Effector CD8-positive, alpha-beta T cell (primary cell): ENCODE results near the gene SNX8.
"Not testable (repeated sequence)": the region's sequence is repeated elsewhere in the genome, so short reads cannot be mapped to it uniquely, and the experiment has no call there.

Experiments
- DNase-seq: peaks from one replicate; lab custom pipeline; 2025; lab: John Stamatoyannopoulos, UW

The SNX8 gene

GRCh38 chr7:2289621-2290020, 24.6 kb downstream of the SNX8 start:
- DNase-seq: no peak

- DNase-seq: no peak
These were observed 25.1 kb downstream of the SNX8 start for GRCh38 chr7:2289111-2289586.

DNA sequence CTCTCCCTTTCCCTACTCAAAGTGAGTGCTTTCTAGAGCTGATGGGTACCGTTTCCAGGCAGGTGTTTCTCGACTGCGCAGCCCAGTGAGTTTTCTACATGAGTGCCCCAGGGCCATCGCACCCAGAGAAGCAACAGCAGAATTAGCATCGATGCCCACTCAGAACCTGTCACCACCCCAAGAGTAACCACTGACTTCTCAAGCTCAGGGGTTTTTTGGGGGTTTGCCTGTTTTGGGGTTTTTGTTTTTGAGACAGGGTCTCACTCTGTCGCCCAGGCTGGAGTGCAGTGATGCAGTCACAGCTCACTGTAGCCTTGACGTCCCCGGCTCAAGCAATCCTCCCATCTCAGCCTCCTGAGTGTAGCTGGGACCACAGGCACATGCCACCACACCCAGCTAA, 25.7 kb downstream of the SNX8 start:
- no peak for DNase-seq

DNA sequence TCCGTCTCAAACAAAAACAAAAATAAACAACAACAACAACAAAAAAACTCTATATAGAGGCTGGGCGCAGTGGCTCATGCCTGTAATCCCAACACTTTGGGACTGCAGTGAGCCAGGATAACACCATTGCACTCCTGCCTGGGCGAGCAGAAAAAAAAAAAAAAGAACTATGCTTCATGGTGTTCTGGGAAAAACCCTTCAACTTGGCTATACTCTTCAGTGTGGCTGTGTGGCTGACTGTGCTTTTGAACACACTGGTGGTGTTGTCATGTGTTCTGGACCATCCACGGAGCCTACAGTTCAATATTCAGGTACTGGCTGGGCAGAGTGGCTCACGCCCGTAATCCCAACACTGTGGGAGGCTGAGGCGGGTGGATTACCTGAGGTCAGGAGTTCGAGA, 26.5 kb downstream of the SNX8 start:
- DNase-seq: no peak

- no peak for DNase-seq
These were observed 31.2 kb downstream of the SNX8 start for GRCh38 chr7:2283074-2283473.

DNA sequence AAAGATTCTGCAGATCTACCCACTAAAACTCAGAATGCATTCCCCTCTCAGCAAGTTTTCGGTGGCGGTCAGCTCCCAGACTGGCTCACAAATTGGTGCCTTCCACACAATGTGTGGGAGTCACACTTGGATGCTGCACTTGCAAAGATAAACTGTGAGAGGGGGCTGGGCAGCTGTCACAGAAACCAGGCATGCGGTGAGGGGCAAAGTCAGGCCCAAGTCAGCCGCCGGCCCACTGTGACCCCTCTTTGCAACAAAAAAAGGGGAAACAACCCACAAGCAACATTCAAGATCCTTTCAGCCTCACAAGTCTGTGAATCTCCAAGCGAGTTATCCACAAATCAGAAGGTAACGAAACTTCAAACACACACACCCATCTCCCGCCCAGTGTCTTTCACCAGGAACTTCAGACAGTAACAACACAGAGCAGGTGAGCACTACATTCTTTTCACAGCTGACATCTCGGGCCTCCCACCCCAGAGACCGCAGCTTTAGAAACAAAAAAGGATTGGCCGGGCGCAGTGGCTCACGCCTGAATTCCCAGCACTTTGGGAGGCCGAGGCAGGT, 32.0 kb downstream of the SNX8 start:
- no peak for DNase-seq

DNA sequence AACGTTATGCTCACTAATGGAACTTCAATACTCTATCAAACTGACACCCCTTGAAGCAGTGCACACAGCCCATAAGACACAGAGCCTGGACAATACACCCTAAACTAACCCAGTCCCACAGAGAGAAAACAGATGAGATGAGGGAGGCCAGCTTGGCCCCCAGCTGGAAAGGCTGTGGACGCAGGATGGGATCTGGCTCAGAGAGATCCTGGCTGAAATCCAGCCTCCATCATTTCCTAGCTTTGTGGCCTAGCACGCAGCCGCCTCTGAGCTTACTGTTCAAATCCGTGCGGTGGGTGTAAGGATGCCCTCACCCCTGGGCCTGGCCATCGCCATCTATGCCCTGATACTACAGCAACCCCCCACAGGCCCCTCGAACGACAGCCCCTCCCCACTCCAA, 32.7 kb downstream of the SNX8 start:
- no peak for DNase-seq

DNA sequence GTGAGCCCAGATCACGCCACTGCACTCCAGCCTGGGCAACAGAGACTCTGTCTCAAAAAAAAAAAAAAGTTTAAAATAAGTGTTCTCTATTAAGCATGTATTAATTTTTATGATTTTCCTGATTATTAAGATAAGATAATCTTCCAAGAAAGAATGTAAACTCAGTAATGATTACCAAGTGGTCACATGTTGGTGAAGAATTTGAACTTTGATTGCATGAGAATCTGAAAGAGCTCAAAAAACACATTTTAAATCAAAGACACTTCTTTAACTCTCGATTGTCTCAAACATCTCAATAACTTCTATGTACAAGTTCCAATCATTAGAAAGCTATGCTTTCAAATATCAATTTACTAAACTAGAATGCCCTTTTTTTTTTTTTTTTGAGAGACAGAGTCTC, 33.8 kb downstream of the SNX8 start:
- DNase-seq: no peak

DNA sequence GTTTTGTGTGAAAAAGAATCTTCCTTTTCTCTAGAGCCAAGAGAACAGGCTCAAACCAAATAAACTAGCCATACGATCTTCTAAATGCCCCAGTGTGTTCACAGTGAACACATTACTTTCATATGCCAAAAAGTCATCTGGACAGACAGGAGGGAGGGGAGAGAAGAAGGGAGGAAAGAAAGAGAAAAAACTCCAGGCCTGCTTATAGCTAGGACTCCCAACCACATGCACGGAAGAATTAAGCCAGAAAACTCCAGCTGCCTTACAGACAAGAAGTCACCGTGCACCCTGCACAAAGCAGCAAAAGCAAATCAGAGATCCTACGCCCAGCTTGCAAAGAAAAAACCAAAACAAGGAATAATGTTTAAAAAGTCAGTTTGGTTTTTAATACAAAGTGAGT, 34.3 kb downstream of the SNX8 start:
- no peak for DNase-seq

GRCh38 chr7:2278026-2278425, 36.2 kb downstream of the SNX8 start:
- no peak for DNase-seq

DNA sequence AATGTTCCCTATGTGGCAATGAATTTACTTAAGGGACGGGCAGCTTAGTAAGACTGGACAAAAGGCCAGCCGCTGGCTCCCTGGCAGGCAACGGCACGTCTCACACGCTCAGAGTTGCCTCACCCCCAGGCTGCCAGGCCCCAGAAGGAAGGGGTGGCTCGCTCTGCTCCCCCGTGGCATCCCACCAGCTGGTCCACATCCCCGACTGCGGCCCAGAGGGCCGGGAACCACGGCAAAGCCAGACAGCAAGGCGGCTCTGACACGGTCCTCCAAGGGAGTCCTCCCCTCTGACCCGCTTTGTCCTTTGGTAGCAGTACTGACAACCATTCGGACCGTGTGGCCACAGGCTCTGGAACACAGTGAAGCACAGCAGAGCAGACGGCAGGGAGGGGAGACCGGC, 38.1 kb downstream of the SNX8 start:
- DNase-seq: no peak

- no peak for DNase-seq
These were observed 39.1 kb downstream of the SNX8 start for GRCh38 chr7:2275101-2275500.

GRCh38 chr7:2274666-2275065, 39.6 kb downstream of the SNX8 start:
- DNase-seq: no peak

GRCh38 chr7:2273866-2274265, 40.4 kb downstream of the SNX8 start:
- no peak for DNase-seq

DNA sequence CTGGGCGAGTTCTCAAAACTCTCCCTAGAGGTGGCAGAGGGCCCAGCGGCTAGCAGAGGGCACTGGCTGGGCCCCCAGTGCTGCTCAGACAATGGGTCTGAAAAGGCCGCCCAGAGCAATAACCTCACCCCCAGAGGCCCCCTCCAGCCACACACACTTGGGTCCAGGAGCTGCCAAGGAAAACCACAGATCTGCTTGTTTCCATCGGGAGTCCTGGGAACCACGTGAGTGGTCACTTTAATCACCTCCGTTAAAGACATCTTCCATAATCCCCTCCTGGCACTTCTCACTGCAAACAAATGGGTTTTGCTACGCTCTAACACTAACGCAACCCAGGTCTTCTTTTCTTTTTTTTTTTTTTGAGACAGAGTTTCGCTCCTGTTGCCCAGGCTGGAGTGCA, 42.2 kb downstream of the SNX8 start:
- no peak for DNase-seq

- DNase-seq: no peak
These were observed 42.8 kb downstream of the SNX8 start for GRCh38 chr7:2271273-2272026.

DNA sequence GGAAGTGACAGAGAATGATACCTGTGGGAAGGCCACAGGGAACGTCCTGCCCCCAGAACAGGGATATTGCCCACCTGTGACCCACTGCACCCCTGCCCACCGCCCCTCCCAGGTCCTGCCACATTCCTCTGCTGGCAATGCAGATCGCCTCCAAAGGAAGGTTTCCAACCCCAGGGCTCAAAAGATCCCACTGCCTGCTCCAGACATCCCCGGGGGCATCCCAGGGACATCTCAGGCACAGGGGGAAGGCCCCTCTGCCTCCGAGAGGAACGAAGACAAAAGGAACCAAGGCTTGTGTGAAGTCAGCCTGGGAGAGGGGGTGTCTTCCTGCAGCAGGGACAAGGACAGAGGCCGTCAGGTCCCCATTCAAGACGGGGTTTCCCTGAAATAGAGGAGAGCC, 43.7 kb downstream of the SNX8 start:
- DNase-seq: no peak

DNA sequence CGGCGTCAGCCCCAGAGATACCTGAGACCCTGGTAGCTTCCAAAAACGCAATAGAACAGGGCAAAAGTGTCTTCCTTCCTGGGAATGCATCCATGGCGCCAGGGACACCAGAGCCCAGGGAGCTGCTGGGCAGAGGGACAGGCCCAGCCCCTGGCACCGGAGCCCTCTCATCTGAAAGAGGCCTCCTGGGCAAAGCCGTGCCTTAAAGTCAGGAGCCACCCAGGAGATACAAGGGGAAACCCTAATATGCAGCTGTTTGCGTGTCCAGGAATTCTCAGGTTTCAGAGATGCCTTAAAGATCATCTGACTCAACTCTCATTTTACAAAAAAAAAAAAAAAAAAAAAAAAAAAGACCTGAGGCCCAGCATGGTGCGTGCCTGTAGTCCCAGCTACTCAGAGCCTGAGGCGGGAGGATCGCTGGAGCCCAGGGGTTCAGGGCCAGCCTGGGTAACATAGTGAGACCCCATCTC, 44.2 kb downstream of the SNX8 start:
- DNase-seq: no peak

- not testable (repeated sequence) for DNase-seq
These were observed 44.9 kb downstream of the SNX8 start for GRCh38 chr7:2269089-2269990.

- DNase-seq: no peak
These were observed 47.3 kb downstream of the SNX8 start for GRCh38 chr7:2266911-2267310.

- DNase-seq: no peak
These were observed 50.1 kb downstream of the SNX8 start for GRCh38 chr7:2264158-2264557.

DNA sequence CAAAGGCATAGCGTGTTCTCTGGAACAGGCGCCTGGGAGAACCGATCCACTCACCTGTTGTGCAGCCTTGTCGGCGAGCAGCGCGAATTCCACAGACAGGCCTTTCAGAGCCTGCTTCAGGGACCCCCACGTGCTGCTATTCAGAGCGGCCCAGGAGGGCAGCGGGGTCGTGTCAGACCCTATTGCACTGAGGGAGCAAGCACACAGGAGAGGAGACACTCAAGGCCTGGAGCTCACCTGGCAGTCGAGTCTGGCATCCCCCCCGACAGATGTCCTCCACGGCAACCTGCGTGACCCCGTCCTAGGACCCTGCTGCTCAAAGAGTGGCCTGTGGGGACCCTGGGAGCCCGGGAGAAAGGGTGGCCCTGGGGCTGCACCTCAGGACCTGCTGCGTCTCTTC, 51.1 kb downstream of the SNX8 start:
- DNase-seq: no peak

DNA sequence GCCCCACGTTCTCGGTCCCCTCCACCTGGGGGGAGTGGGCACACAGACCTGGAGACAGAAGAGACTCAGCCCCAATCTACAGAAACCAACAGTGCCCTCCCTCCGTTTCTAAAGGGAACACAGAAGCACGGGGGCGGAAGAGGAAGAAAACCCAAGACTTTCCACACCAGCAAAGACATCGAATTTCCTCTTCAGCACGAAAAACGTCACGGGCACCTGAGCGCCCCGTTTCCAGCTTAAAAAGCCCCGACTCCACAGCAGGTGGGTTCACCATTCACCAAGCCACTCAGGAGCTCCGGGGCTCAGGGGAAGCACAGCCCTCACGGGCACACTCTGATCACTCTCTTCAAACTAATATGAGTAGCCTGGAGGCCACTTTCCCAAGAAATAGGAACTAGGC, 52.6 kb downstream of the SNX8 start:
- no peak for DNase-seq
